NB4 (cell line): Measurements from ENCODE around the gene INS.

Source experiments
- MAX ChIP-seq: IDR thresholded peaks from 2 replicates; pipeline ENCODE4 v1.6.1; 2011; ENCODE audit warnings: low read depth, low read length
- MYC ChIP-seq: IDR thresholded peaks from 2 replicates; pipeline ENCODE4 v1.6.1; 2011; ENCODE audit warnings: low read depth, low read length
- POLR2A ChIP-seq: IDR thresholded peaks from 2 replicates; pipeline ENCODE4 v1.6.1; 2011; ENCODE audit warnings: mild to moderate bottlenecking; ENCODE audit not compliant: insufficient read length; ENCODE audit errors: extremely low read depth
- TF ChIP-seq, protein P1 (sequence below): IDR thresholded peaks from one replicate; pipeline ENCODE4 v1.5.1; 2012; ENCODE audit warnings: low read depth, low read length

DNA sequence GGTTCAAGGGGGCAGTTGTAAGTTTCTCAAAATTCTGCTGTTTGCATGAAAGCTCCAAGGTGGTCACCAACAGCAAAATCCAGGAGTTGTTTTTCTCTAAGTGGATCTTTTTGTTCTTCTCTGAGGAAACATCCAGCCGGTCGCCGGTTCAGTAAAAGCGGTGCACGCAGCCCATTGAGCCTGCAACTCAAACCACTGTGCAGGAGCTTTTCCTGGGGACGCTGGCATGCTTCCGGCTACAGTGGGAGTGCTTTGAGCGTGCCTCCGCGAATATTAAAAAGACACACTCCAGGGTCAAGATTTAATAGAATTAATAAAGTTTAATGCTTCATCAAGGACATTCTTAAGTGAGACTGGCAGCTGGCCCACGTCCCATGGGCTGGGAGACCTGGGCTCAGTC lies 47.2 kb downstream of the INS start:
- TF ChIP-seq, protein P1, sequence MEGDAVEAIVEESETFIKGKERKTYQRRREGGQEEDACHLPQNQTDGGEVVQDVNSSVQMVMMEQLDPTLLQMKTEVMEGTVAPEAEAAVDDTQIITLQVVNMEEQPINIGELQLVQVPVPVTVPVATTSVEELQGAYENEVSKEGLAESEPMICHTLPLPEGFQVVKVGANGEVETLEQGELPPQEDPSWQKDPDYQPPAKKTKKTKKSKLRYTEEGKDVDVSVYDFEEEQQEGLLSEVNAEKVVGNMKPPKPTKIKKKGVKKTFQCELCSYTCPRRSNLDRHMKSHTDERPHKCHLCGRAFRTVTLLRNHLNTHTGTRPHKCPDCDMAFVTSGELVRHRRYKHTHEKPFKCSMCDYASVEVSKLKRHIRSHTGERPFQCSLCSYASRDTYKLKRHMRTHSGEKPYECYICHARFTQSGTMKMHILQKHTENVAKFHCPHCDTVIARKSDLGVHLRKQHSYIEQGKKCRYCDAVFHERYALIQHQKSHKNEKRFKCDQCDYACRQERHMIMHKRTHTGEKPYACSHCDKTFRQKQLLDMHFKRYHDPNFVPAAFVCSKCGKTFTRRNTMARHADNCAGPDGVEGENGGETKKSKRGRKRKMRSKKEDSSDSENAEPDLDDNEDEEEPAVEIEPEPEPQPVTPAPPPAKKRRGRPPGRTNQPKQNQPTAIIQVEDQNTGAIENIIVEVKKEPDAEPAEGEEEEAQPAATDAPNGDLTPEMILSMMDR, result no peak
- no peak for TF ChIP-seq POLR2A
- TF ChIP-seq MYC, result no peak
- TF ChIP-seq MAX, result no peak
